Muscle layer of colon (tissue), 2 donors: ENCODE measurements around the gene FAM181B.

Experiments
- H3K27ac ChIP-seq: one replicate; pipeline ENCODE4 v1.7.0; 2013; ENCODE audit warnings: low read depth, mild to moderate bottlenecking, low read length, moderate library complexity
- H3K27me3 ChIP-seq, 2 donors: one replicate each; pipeline ENCODE4 v1.7.0; 2013; ENCODE audit warnings: low read length in 2 of 2, mild to moderate bottlenecking in 2 of 2; ENCODE audit not compliant: insufficient read depth in 2 of 2, control insufficient read depth in 1 of 2
- H3K36me3 ChIP-seq: one replicate; pipeline ENCODE4 v1.7.0; 2013; ENCODE audit warnings: mild to moderate bottlenecking, low read length; ENCODE audit not compliant: insufficient read depth
- H3K4me1 ChIP-seq: one replicate; pipeline ENCODE4 v1.7.0; 2013; ENCODE audit warnings: mild to moderate bottlenecking, low read length; ENCODE audit not compliant: insufficient read depth
- H3K4me3 ChIP-seq, 2 donors: one replicate each; pipeline ENCODE4 v1.7.0; 2013; ENCODE audit warnings: low read length in 2 of 2, low read depth in 1 of 2, mild to moderate bottlenecking in 1 of 2, moderate library complexity in 1 of 2
- H3K9ac ChIP-seq: one replicate; pipeline ENCODE4 v1.7.0; 2013; ENCODE audit warnings: low read length
- H3K9me3 ChIP-seq: one replicate; pipeline ENCODE4 v1.7.0; 2013; ENCODE audit warnings: mild to moderate bottlenecking, low read length
- donor health status: abdominal sarcoma.
- donor health status: Adenocarcinoma of cecum.

The FAM181B gene

GRCh38 chr11:82757660-82758357 lies 24.1 kb upstream of the FAM181B start:
- no peak overlapping the region for H3K4me3 ChIP-seq

DNA sequence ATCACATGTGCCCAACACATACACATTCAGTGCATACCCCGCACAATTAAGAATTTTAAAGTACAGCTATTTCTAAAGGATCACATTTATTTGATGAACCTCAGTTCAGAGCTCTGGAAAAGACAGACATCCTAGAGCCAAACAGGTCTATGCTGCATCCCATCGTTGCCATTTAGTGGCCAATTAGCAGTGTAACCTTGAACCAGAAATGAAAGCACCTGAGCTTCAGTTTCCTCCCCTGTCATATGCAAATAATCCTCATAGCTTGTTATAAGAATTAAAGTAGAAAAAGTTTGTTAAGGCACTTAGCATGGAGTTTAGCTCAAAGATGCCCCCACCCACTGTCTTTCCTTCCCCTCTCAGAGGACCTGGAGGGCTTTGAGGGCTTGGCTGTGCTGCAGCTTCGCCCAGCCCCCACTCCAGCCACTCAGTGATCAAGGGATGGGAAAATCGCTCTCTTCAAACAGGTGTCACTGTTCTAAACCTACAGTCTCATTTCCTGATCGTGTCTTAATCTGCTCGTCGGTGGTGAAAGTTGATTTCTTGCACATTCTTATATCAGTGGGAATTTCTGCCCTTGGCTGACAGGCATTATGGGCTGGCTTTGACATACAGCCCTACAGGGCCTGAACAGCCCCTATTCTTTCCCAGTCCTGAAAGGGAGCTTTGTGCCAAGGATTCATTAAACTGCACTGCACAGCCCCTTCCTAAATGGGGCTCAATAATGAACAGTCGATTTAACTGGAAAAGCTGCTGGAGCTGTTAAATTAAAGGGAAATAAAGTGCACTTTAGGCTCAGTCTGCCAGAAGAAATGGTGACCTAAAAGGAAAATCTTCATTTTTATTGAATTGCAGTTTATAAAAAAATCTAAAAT lies 23.3 kb upstream of the FAM181B start:
- Histone ChIP-seq H3K4me3 (no peak overlapping the region), H3K27ac (no peak overlapping the region), H3K9ac (no peak overlapping the region), H3K9me3 (no peaks in the 10 kb centered on the region), H3K27me3 (no peaks in the 10 kb centered on the region), H3K36me3 (no peaks in the 10 kb centered on the region), H3K4me1 (no peaks in the 10 kb centered on the region)

More at GRCh38 chr11:82757660-82758357, 24.1 kb upstream of the FAM181B start:
- Histone ChIP-seq H3K9ac (no peak overlapping the region), H3K9me3 (no peaks in the 10 kb centered on the region), H3K27ac (no peak overlapping the region), H3K36me3 (no peaks in the 10 kb centered on the region), H3K27me3 (no peaks in the 10 kb centered on the region), H3K4me1 (no peaks in the 10 kb centered on the region)

- no peak overlapping the region for H3K27ac ChIP-seq
- no peak overlapping the region for H3K4me3 ChIP-seq
- H3K9ac ChIP-seq, result no peak overlapping the region
- H3K9me3 ChIP-seq, result no peaks in the 10 kb centered on the region
- H3K27me3 ChIP-seq, result no peaks in the 10 kb centered on the region
- no peaks in the 10 kb centered on the region for H3K4me1 ChIP-seq
- H3K36me3 ChIP-seq, result no peaks in the 10 kb centered on the region
These were observed 20.7 kb upstream of the FAM181B start for GRCh38 chr11:82754410-82754809.

DNA sequence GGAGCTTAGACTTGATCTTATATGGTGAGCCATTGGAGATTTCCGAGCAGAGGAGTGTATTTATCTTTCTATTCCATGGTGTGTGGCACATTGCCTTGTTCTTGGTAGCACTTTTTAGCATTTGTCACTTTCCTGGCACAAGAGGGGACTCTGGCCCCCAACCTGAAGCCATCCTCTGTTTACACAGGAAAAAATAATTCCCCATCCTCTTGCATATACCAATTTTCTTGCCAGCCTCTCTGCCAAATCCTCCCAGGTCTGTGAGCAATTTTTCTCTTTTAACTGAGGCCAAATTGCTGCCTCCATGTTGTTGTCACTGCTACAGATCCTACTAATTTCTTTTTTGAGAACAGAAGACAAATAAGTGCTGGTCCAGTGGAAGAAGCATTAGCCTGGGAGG lies 20.3 kb upstream of the FAM181B start:
- no peaks in the 10 kb centered on the region for H3K4me1 ChIP-seq
- H3K36me3 ChIP-seq, result no peaks in the 10 kb centered on the region
- no peak overlapping the region for H3K4me3 ChIP-seq
- no peaks in the 10 kb centered on the region for H3K9me3 ChIP-seq
- H3K9ac ChIP-seq, result no peak overlapping the region
- H3K27me3 ChIP-seq, result no peaks in the 10 kb centered on the region
- H3K27ac ChIP-seq, result no peak overlapping the region

DNA sequence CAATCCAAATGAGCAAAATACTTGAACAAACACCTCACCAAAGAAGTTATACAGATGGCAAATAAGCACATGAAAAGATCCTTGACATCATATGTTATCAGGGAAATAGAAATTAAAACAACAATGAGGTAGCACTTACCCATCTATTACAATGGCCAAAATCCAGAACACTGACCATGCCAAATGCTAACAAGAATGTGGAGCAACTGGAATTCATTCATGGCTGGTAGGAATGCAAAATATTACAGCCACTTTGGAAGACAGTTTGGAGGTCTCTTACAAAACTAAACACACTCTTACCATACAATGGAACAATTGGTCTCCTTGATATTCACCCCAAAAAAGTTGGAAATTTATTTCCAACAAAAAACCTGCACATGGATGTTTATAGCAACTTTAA lies 19.1 kb upstream of the FAM181B start:
- no peaks in the 10 kb centered on the region for H3K4me1 ChIP-seq
- no peak overlapping the region for H3K4me3 ChIP-seq
- no peaks in the 10 kb centered on the region for H3K27me3 ChIP-seq
- no peak overlapping the region for H3K27ac ChIP-seq
- no peak overlapping the region for H3K9ac ChIP-seq
- no peaks in the 10 kb centered on the region for H3K36me3 ChIP-seq
- no peaks in the 10 kb centered on the region for H3K9me3 ChIP-seq

GRCh38 chr11:82750643-82751139 lies 17.0 kb upstream of the FAM181B start:
- no peak overlapping the region for H3K27ac ChIP-seq
- H3K9me3 ChIP-seq, result no peaks in the 10 kb centered on the region
- H3K27me3 ChIP-seq, result no peaks in the 10 kb centered on the region
- no peak overlapping the region for H3K4me3 ChIP-seq
- no peaks in the 10 kb centered on the region for H3K36me3 ChIP-seq
- H3K9ac ChIP-seq, result no peak overlapping the region
- no peaks in the 10 kb centered on the region for H3K4me1 ChIP-seq

DNA sequence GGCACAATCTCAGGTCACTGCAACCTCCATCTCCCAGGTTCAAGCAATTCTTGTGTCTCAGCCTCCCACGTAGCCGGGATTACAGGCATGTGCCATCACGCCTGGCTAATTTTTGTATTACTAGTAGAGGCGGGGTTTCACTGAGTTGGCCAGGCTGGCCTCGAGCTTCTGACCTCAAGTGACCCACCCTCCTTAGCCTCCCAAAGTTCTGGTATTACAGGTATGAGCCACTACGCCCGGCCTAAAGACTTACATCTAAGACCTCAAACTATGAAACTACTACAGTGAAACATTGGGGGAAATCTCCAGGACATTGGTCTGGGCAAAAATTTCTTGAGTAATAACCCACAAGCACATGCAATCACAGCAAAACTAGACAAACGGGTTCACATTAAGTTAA lies 13.8 kb upstream of the FAM181B start:
- Histone ChIP-seq H3K27me3 (no peaks in the 10 kb centered on the region), H3K4me1 (no peaks in the 10 kb centered on the region), H3K36me3 (no peaks in the 10 kb centered on the region), H3K9ac (no peak overlapping the region), H3K9me3 (no peaks in the 10 kb centered on the region), H3K4me3 (no peak overlapping the region), H3K27ac (no peak overlapping the region)

- H3K27me3 ChIP-seq, result peaks cover 8% of the 10 kb centered on the region in 2 donors
- no peak overlapping the region for H3K9ac ChIP-seq
- no peak overlapping the region for H3K4me3 ChIP-seq
- no peaks in the 10 kb centered on the region for H3K4me1 ChIP-seq
- H3K36me3 ChIP-seq, result no peaks in the 10 kb centered on the region
- H3K9me3 ChIP-seq, result no peaks in the 10 kb centered on the region
- no peak overlapping the region for H3K27ac ChIP-seq
These were observed 4.4 kb upstream of the FAM181B start for GRCh38 chr11:82738091-82738490.

- Histone ChIP-seq H3K9ac (no peak overlapping the region), H3K9me3 (no peaks in the 10 kb centered on the region), H3K36me3 (no peaks in the 10 kb centered on the region), H3K27ac (no peak overlapping the region), H3K4me3 (peak overlapping the region; percentile 42 to 50), H3K27me3 (peaks cover 13 to 25% of the 10 kb centered on the region in 2 donors), H3K4me1 (no peaks in the 10 kb centered on the region)
These were observed 436 bp upstream of the FAM181B start for GRCh38 chr11:82734120-82734479.

GRCh38 chr11:82732734-82733443 lies 775 bp downstream of the FAM181B start:
- Histone ChIP-seq H3K27ac (no peak overlapping the region), H3K27me3 (peaks cover 13 to 25% of the 10 kb centered on the region in 2 donors), H3K9ac (no peak overlapping the region), H3K9me3 (no peaks in the 10 kb centered on the region), H3K36me3 (no peaks in the 10 kb centered on the region), H3K4me1 (no peaks in the 10 kb centered on the region), H3K4me3 (peak overlapping the region; percentile 42 to 50)

DNA sequence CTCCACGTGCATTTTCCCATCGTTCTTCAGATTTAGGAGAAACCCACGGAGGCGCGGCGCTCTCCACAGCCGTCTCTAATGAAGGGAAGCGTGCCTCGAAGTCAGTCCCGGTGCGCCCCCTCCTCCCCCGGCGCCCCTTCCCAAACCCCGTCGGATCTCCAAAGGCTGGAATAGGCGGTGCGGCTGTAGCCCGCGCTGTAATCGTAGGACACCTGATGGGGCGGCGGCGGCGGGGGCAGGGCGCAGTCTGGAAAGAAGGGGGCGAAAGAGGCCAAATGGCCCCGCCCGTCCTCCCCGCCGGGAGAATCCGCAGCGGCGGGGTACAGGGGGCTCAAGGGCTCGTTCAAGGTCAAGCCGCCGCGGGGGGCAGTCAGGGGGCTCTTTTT lies 1.3 kb downstream of the FAM181B start:
- peak overlapping the region in 1 of 2 donors; percentile 38 for H3K4me3 ChIP-seq
- H3K27me3 ChIP-seq, result peaks cover 13 to 25% of the 10 kb centered on the region in 2 donors

More for the DNA sequence above, 1.3 kb downstream of the FAM181B start:
- Histone ChIP-seq H3K9ac (no peak overlapping the region), H3K36me3 (no peaks in the 10 kb centered on the region), H3K9me3 (no peaks in the 10 kb centered on the region), H3K4me1 (no peaks in the 10 kb centered on the region), H3K27ac (no peak overlapping the region)
